HepG2 (cell line): ENCODE data around the gene METAP2. TPM values are rescaled to one million over a fixed set of nuclear protein-coding genes. Genes with fewer than 3 reads are reported as not detected.
A peak's percentile ranks its signal among the peaks of the same experiment; 100 is the strongest.

Experiments used
- ELK4 ChIP-seq: sonication (generic); formaldehyde crosslinking; IDR thresholded peaks from 2 replicates; pipeline ENCODE4 v1.9.0; 2021; ENCODE audit warnings: missing genetic modification reagents, borderline replicate concordance
- HES4 ChIP-seq: sonication (generic); formaldehyde crosslinking; IDR thresholded peaks from 2 replicates; pipeline ENCODE4 v1.9.0; 2021; ENCODE audit warnings: mild to moderate bottlenecking, missing genetic modification reagents, borderline replicate concordance
- IKZF1 ChIP-seq: fragments of 450-650 bp; IDR thresholded peaks from 2 replicates; pipeline ENCODE4 v1.7.1; 2016
- LRRFIP1 ChIP-seq: sonication (generic); formaldehyde crosslinking; conservative IDR thresholded peaks from 2 replicates; pipeline ENCODE4 v1.4.0; 2020; ENCODE audit warnings: missing genetic modification reagents
- MTA1 ChIP-seq: sonication (generic); formaldehyde crosslinking; IDR thresholded peaks from 2 replicates; pipeline ENCODE4 v1.4.0; 2020; ENCODE audit warnings: missing genetic modification reagents, mild to moderate bottlenecking, borderline replicate concordance
- SNAI1 ChIP-seq: sonication (generic); formaldehyde crosslinking; IDR thresholded peaks from 2 replicates; pipeline ENCODE4 v1.5.0; 2020; ENCODE audit warnings: mild to moderate bottlenecking, missing genetic modification reagents, borderline replicate concordance
- TMF1 ChIP-seq: sonication (generic); formaldehyde crosslinking; IDR thresholded peaks from 2 replicates; pipeline ENCODE4 v1.8.1; 2022; ENCODE audit warnings: low read depth, missing genetic modification reagents
- ZBTB25 ChIP-seq: IDR thresholded peaks from 2 replicates; pipeline ENCODE4 v1.6.1; 2018; ENCODE audit warnings: missing genetic modification reagents
- ZFP37 ChIP-seq: sonication (generic); formaldehyde crosslinking; IDR thresholded peaks from 2 replicates; pipeline ENCODE4 v1.4.0; 2020; ENCODE audit warnings: missing genetic modification reagents, borderline replicate concordance
- ZIK1 ChIP-seq: sonication (generic); formaldehyde crosslinking; IDR thresholded peaks from 2 replicates; pipeline ENCODE4 v1.5.0; 2020; ENCODE audit warnings: mild to moderate bottlenecking, low read depth, missing genetic modification reagents, borderline replicate concordance
- ZNF276 ChIP-seq: sonication (generic); formaldehyde crosslinking; IDR thresholded peaks from 2 replicates; pipeline ENCODE4 v1.4.0; 2020; ENCODE audit warnings: mild to moderate bottlenecking, low read depth, missing genetic modification reagents
- ZNF451 ChIP-seq: sonication (generic); formaldehyde crosslinking; IDR thresholded peaks from 2 replicates; pipeline ENCODE4 v1.5.0; 2020; ENCODE audit warnings: mild to moderate bottlenecking, missing genetic modification reagents
- ZNF704 ChIP-seq: sonication (generic); formaldehyde crosslinking; IDR thresholded peaks from 2 replicates; pipeline ENCODE4 v1.8.1; 2023; ENCODE audit warnings: mild to moderate bottlenecking, inconsistent platforms, moderate library complexity, missing genetic modification reagents, borderline replicate concordance
- ZNF777 ChIP-seq: sonication (generic); formaldehyde crosslinking; IDR thresholded peaks from 2 replicates; pipeline ENCODE4 v1.4.0; 2020; ENCODE audit warnings: missing genetic modification reagents
- polyA plus RNA-seq, 8 experiments: library from polyadenylated mRNA; depleted of rRNA in 3 of 8; stranded (reverse) in 7 of 8; unstranded in 1 of 8; fragments of >200 nt; fragmentation: Illumina TruSeq in 4 of 8; extraction: Trizol in 4 of 8; gene quantifications; 2 replicates each; pipeline versions ENCODE4 v1.2.1 to v1.2.3, GENCODE V29; 2011 to 2016; ENCODE audit warnings: low read depth in 4 of 8, missing spikeins in 1 of 8, mixed read lengths in 1 of 8; ENCODE audit not compliant: insufficient read depth in 1 of 8
- total RNA-seq, 5 experiments: library from RNA; depleted of rRNA; stranded (reverse); fragments of >200 nt; fragmentation: Illumina TruSeq; extraction: Trizol; gene quantifications; 2 replicates each; pipeline ENCODE4 v1.2.3, GENCODE V29; 2016; ENCODE audit warnings: low read depth in 1 of 5

METAP2 gene
- total and polyA plus RNA-seq, 2 of the 13 experiments (the other 11 are each of a cell fraction or from before 2014, with no cell fraction given): 67.8 to 131 TPM

- TF ChIP-seq ZNF276 (CRISPR knock-in tag): no peak
- TF ChIP-seq IKZF1: no peak
- TF ChIP-seq ZFP37: no peak
- no peak for TF ChIP-seq ELK4
- TF ChIP-seq MTA1 (CRISPR knock-in tag): no peak
- peak; percentile 28; the same call in 1 of the 2 replicates for TF ChIP-seq ZNF777 (CRISPR knock-in tag)
- no peak for TF ChIP-seq SNAI1 (CRISPR knock-in tag)
- no peak for TF ChIP-seq HES4 (CRISPR knock-in tag)
- TF ChIP-seq LRRFIP1 (CRISPR knock-in tag): no peak
- TF ChIP-seq ZBTB25: no peak
- TF ChIP-seq ZIK1 (CRISPR knock-in tag): no peak
- TF ChIP-seq TMF1 (CRISPR knock-in tag): no peak
- TF ChIP-seq ZNF704 (CRISPR knock-in tag): no peak
- TF ChIP-seq ZNF451: no peak
Observed at GRCh38 chr12:95548539-95549391, 74.8 kb downstream of the METAP2 start (continued).
